ENCODE results near the gene UBE4B.

- TF ChIP-seq POLR2A (IDR thresholded peaks at IDR 0.05) (no peak), CTCF (IDR thresholded peaks at IDR 0.05) (no peak)
Observed at GRCh38 chr1:10063878-10064277, 31.1 kb downstream of the UBE4B start.

Data from testis (tissue), 2 donors.